Measurements from ENCODE around the gene HCN4. TPM values are rescaled to one million over a fixed set of nuclear protein-coding genes. Genes with fewer than 3 reads are reported as not detected.

Gene HCN4
- total and polyA plus RNA-seq, 2 of the 8 experiments (the other 6 are each of a cell fraction or from before 2014, with no cell fraction given) = 3.7 to 8.5 TPM

GRCh38 chr15:73391128-73391872 is 22.5 kb upstream of the HCN4 start:
- Histone ChIP-seq H3K4me2 (ENCODE audit: insufficient read depth in 1 of 2, low read depth in 2 of 2, low read length in 2 of 2) (no peak overlapping the region), H3K4me3 (ENCODE audit: extremely low read depth in 1 of 4, insufficient read depth in 2 of 4, low read depth in 3 of 4, low read length in 4 of 4) (no peak overlapping the region), H2BK20ac (ENCODE audit: low read length) (no peak overlapping the region), H3K4me1 (replicated peaks in 1 of 4; ENCODE audit: control insufficient read depth in 3 of 4, insufficient read depth in 4 of 4, low read length in 3 of 4) (peaks cover 7 to 29% (median 16%) of the 10 kb centered on the region in 4 experiments), H4K20me1 (replicated peaks in 1 of 2; ENCODE audit: control insufficient read depth in 1 of 2, insufficient read depth in 2 of 2, low read length in 2 of 2) (no peaks in the 10 kb centered on the region), H3K4ac (replicated peaks; ENCODE audit: insufficient read length, low read depth, low read length) (no peak overlapping the region), H3K18ac (ENCODE audit: extremely low read depth, low read length) (no peak overlapping the region), H3K9ac (replicated peaks in 1 of 4; ENCODE audit: extremely low read depth in 1 of 4, low read depth in 3 of 4, low read length in 3 of 4) (no peak overlapping the region), H3K23ac (ENCODE audit: insufficient read length) (no peak overlapping the region), H3K23me2 (ENCODE audit: low read depth, low read length) (no peaks in the 10 kb centered on the region; the same call in 1 of the 2 replicates), H4K8ac (ENCODE audit: extremely low read depth, insufficient read depth, low read length) (no peak overlapping the region), H4K5ac (ENCODE audit: insufficient read length, low read depth, low read length) (no peak overlapping the region), H3K9me3 (ENCODE audit: insufficient read depth in 2 of 2, low read depth in 1 of 2, low read length in 1 of 2) (no peaks in the 10 kb centered on the region), H2BK120ac (replicated peaks; ENCODE audit: low read depth, low read length) (no peak overlapping the region), H2AK5ac (ENCODE audit: low read depth, low read length) (no peak overlapping the region), H3K79me2 (ENCODE audit: control insufficient read depth in 1 of 2, insufficient read depth in 2 of 2, low read length in 2 of 2) (no peaks in the 10 kb centered on the region), H3K27me3 (replicated peaks in 1 of 4; ENCODE audit: control insufficient read depth in 3 of 4, extremely low read depth in 1 of 4, insufficient read depth in 3 of 4, low read length in 3 of 4) (no peaks in the 10 kb centered on the region; a peak in 1 of 7 replicates), H2BK5ac (ENCODE audit: low read depth, low read length) (no peak overlapping the region), H3K56ac (replicated peaks; ENCODE audit: insufficient read length, low read depth, low read length) (no peak overlapping the region), H3K36me3 (ENCODE audit: control insufficient read depth in 2 of 4, insufficient read depth in 4 of 4, low read length in 3 of 4) (no peaks in the 10 kb centered on the region), H2BK15ac (ENCODE audit: low read length) (no peak overlapping the region), H4K91ac (replicated peaks; ENCODE audit: insufficient read length, low read length) (no peak overlapping the region), H2AFZ (ENCODE audit: low read length) (no peak overlapping the region), H2BK12ac (ENCODE audit: low read depth, low read length) (no peak overlapping the region), H3K79me1 (ENCODE audit: low read depth, low read length) (no peaks in the 10 kb centered on the region), H3K27ac (ENCODE audit: low read depth, low read length) (no peak overlapping the region), H3K14ac (ENCODE audit: insufficient read length) (no peak overlapping the region)
- WGBS, 2 experiments (ENCODE audit: extremely low coverage in 1 of 2, insufficient coverage in 1 of 2, insufficient read length in 1 of 2, insufficient replicate concordance in 2 of 2, low coverage in 1 of 2, low lambda C conversion rate in 2 of 2, missing lambda C conversion rate in 1 of 2) = 86% methylated on average over 7 of the region's 7 CpGs; no CpG with 5 or more reads in 1 of the 2 experiments
- ChIA-PET CTCF (ENCODE audit: partially characterized antibody) (interaction anchor here (1.7 kb wide), 1 partner anchor 11 kb away, joined by 4 read pairs; no protein-coding TSS in a partner anchor), POLR2A (ENCODE audit: partially characterized antibody) (no interaction called here)
- DNase-seq (ENCODE audit: low read depth in 1 of 2, low spot score in 2 of 2) = no peak
- TF ChIP-seq KDM4A (IDR thresholded peaks at IDR 0.05; ENCODE audit: low read depth, low read length, severe bottlenecking) (no peak), JUND (IDR thresholded peaks at IDR 0.05; ENCODE audit: low read length) (no peak), CTBP2 (IDR thresholded peaks at IDR 0.05; ENCODE audit: borderline replicate concordance, insufficient read depth, insufficient read length, low read length) (no peak), HDAC2 (IDR thresholded peaks at IDR 0.05; ENCODE audit: borderline replicate concordance in 1 of 2, low read depth in 2 of 2, low read length in 2 of 2) (no peak), POLR2A (IDR thresholded peaks at IDR 0.05; ENCODE audit: control extremely low read depth in 1 of 2, low read depth in 2 of 2, low read length in 2 of 2) (no peak), BRCA1 (IDR thresholded peaks at IDR 0.05; ENCODE audit: low read depth, low read length) (no peak), CBX5 (IDR thresholded peaks at IDR 0.05; ENCODE audit: low read depth, low read length) (no peak), JUN (IDR thresholded peaks at IDR 0.05; ENCODE audit: low read depth, low read length) (no peak), TAF1 (IDR thresholded peaks at IDR 0.05; ENCODE audit: low read depth, low read length) (no peak), SAP30 (IDR thresholded peaks at IDR 0.05; ENCODE audit: insufficient read depth, insufficient replicate concordance, low read length) (no peak), TCF12 (IDR thresholded peaks at IDR 0.05; ENCODE audit: low read depth, low read length) (no peak)
- no peak for FAIRE-seq
